GM21367 (cell line): ENCODE data around the gene WNK3.

Source experiments
- ATAC-seq: cut with Tn5 transposase; IDR thresholded peaks from one replicate; pipeline ENCODE4 v1.9.1; 2021; ENCODE audit not compliant: unreplicated experiment

The WNK3 gene

GRCh38 chrX:54171527-54172250, 186.2 kb downstream of the WNK3 start:
- ATAC-seq = no peak

DNA sequence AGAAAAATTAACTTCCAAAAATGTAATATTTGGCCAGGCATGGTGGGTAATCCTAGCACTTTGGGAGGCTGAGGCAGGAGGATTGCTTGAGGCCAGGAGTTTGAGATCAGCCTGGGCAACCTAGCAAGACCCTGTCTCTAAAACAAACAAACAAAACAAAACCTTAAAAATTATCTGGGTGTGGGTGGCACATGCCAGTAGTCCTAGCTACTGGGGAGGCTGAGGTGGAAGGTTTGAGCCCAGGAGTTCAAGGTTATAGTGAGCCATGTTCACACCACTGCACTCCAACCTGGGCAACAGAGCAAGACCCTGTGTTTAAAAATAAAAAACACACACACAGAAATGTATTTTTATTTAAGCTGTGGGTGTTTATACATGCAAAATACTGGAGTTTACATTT, 186.8 kb downstream of the WNK3 start:
- no peak for ATAC-seq

GRCh38 chrX:54166915-54167314, 190.9 kb downstream of the WNK3 start:
- ATAC-seq = no peak

- ATAC-seq = no peak
Observed at GRCh38 chrX:54157561-54157960, 200.3 kb downstream of the WNK3 start.
